GM12873 (cell line): ENCODE results near the gene TLE2.

Experiments
- TF ChIP-seq, protein P1 (sequence below): IDR thresholded peaks from 2 replicates; pipeline ENCODE4 v1.5.1; 2012; ENCODE audit warnings: low read depth, mild to moderate bottlenecking, moderate library complexity, low read length, control low read depth; ENCODE audit not compliant: insufficient read depth; ENCODE audit errors: missing control alignments

Gene TLE2

DNA sequence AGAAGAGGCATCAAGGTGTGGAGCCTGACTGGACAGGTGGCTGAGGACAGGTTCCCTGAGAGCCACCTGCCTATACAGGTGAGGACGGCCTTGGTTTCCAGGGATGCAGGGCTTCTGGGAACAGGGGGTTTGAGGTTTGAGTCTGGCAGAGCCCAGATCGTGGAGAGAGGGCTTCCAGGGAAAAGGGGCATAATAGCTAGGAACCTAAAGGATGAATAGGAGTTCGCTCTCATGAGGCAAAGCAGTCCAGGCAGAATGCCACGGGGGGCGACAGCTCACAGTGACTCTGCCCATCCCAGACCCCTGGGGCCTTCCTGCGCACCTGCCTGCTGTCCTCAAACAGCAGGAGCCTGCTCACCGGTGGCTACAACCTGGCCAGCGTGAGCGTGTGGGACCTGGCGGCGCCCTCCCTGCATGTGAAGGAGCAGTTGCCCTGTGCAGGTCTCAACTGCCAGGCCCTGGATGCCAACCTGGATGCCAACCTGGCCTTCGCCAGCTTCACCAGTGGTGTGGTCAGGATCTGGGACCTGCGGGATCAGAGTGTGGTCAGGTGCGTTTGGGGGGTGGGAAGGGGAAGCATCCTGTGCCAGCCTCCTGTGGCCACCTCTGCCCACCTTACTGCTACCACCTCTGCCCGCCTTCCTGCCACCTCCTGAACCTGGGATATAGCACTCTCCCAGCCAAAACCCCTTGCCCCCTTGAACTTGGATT, 39.7 kb downstream of the TLE2 start:
- TF ChIP-seq, protein P1, sequence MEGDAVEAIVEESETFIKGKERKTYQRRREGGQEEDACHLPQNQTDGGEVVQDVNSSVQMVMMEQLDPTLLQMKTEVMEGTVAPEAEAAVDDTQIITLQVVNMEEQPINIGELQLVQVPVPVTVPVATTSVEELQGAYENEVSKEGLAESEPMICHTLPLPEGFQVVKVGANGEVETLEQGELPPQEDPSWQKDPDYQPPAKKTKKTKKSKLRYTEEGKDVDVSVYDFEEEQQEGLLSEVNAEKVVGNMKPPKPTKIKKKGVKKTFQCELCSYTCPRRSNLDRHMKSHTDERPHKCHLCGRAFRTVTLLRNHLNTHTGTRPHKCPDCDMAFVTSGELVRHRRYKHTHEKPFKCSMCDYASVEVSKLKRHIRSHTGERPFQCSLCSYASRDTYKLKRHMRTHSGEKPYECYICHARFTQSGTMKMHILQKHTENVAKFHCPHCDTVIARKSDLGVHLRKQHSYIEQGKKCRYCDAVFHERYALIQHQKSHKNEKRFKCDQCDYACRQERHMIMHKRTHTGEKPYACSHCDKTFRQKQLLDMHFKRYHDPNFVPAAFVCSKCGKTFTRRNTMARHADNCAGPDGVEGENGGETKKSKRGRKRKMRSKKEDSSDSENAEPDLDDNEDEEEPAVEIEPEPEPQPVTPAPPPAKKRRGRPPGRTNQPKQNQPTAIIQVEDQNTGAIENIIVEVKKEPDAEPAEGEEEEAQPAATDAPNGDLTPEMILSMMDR, result no peak

DNA sequence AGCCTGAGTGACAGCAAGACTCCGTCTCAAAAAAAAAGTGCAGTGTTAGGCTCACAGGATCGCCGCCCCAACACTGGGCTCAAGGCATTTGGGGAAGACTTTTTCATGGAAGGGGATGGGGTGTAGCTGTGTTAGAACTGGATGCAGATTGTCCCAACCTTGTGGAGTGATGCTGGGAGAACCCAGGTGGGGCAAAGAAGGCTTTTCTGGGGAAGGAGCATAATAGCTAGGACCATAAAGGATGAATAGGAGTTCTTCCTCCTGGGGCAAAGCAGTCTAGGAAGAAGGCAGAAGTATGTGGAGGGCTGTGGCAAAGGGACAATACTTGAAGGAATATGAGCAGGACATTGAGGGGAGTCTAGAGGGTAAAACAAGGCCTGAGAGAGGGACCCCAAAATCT, 40.5 kb downstream of the TLE2 start:
- TF ChIP-seq, protein P1, result no peak

GRCh38 chr19:2987797-2988196, 41.3 kb downstream of the TLE2 start:
- TF ChIP-seq, protein P1, result no peak

- TF ChIP-seq, protein P1, result no peak
These were observed 42.0 kb downstream of the TLE2 start for GRCh38 chr19:2986951-2987524.

DNA sequence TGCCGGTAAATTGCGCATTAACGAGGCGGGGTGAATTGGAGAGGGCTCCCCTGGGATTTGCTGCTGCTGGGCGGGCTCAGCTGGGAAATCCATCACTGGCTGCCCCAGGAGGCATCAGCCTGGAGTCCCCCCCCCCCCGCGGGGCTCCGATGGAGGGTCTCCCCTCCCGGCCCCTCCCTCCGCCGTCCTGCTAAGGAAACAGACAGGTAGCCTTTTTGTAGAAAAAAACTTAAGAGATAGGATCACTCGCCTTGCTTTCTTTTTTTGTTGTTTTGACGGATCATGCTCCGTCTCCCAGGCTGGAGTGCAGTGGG, 44.9 kb downstream of the TLE2 start:
- TF ChIP-seq, protein P1, result no peak

- TF ChIP-seq, protein P1, result no peak
These were observed 45.5 kb downstream of the TLE2 start for GRCh38 chr19:2983351-2984214.

DNA sequence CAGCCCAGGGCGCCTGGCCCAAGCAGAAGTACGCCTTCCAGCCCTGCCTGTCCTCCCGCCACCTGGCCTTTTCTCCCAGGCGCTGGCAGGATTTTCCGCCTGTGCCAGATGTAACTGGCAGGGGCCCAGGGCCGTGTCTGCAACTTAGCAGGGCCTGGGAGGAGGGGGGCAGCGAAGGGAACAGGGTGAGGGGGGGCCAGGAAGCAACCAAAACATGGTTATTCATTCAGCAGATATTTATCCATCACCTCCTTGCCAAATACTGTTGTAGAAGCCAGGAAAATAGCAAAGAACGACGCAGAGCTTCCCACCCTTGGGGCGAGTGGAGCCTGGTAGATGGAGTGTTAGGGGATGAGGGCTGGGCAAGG, 46.1 kb downstream of the TLE2 start:
- TF ChIP-seq, protein P1, result no peak
